GF-D8 (cell line): ENCODE data around the gene FYN.

Source experiments
- DNase-seq: peaks from one replicate; lab custom pipeline; 2025; lab: John Stamatoyannopoulos, UW

The FYN gene

DNA sequence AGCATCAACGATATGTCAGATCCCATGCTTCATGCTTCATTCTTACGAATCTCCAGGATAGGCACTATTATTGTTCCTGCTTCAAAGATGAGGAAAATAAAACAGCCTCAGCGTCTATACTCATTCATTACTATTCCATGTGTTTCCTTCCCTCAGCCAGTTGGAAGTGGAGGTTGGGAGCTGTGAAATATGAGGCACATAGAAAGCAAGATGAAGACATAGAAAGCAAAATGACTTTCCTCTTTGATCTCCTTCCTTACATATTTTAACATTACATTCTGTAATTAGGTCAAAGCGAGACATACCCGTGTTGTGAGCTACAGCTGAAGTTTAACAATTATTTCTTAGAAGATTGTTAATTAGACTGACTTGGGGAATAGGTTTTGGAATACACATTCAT lies 125.4 kb downstream of the FYN start:
- DNase-seq = no peak

DNA sequence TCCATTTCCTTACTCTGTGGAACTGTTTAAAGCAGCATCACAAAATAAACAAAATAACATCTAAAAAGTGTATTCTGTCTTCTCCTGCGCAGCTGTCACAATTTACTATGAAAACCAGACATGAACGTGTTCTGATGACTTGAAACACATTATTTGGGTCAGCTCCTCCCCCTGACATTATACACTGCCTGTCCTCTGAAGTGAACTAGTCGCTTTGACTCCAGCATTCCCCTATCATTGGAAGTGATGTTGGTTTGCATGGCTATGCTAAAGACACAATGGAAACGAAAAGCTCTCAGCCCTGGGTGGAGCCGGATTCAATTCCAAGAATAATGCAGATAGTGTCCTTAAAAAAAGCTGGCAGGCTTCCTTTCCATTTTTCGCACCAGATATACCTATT lies 125.9 kb downstream of the FYN start:
- no peak for DNase-seq

DNA sequence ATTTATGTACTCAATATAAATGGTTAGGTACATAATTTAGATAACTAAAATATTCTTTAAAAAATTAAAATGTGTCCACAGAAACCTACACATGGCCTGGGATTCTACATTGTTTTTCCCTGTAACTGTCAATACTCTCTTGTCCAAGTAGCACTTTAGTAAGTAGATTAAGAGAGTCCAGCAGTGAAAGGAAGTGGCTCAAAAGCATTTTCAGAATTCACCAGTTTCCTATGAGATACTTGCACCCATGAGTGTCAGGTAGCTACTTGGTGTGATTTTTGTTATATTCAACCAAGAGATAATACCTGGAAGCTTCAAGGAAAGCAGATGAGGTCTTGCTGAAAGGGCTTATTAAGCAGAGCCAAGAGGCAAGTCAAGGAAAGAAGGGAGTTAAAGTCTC lies 126.3 kb downstream of the FYN start:
- DNase-seq = no peak

DNA sequence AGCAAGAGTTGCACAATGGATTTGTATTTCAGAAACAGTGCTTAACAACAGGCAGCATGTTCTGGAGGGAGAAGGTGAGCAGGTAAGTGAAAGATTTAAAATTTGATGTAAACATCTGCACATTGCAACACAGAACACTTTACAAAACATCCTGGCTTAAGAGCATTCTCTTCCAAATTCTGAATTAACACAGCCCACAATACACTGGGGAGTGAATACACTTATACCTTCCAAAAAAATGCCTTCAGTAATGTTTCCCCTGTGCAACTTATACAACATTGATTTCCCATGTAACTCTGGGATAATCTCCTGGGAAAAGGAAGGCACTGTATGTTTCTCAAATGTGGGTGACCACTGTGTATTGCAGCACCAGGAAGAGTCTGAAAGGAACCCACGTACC lies 127.6 kb downstream of the FYN start:
- DNase-seq = no peak

DNA sequence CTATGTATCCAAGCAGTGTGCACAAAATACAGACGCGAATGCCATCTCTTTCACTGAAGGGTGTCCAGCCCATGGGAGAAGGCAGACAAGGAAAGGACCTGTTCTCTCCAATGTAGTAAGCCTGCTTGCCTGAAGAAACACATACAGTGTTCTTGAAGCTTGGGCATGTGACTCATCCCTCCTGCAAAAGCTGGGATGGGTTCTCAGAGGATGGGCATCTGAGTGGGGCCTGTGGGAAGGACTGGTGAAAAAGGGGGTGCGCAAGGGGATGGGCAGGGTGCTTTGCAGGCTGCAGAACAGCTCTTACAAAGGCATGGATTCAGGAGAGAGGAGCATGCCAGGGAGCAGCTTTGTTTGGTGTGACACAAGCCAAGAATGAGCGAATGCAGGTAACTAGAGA lies 128.1 kb downstream of the FYN start:
- DNase-seq = no peak

DNA sequence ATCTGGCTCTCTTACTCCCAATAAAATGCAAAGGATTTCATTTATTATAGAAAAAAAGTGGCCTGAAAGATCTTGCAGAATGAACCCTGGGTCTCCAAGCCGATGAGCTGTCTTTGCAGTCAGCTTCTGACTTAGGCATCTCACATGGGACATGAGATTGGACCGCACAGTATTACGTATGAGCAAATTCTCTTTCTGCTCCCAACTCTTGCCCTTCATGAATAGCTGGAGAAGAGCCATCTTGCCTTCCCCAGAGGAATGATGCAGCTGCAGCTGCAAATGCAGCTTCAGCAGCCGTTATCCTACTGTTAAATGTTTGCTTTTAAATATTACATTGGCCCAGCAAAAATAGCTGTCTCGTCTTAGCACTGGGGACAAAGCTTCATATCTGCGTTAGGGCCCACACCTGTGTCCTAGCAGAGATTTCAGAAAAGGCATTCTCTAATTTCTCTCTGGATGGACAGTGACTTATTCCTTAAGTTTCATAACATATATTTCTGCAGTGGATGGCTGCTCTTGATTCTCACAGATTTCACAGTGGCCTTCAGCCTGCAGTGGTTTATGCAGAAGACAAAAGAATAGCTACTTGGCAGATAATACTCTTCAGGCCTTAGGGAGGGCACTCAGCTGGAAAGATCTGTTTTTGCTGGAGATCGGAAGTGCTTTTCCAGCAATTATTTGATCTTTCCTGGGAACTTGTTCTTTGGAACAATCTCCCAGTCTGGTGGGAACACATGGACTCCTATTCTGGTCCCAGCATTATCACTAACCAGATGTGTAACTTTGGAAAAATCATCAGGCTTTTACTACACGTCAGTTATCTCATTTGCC lies 129.2 kb downstream of the FYN start:
- no peak for DNase-seq

DNA sequence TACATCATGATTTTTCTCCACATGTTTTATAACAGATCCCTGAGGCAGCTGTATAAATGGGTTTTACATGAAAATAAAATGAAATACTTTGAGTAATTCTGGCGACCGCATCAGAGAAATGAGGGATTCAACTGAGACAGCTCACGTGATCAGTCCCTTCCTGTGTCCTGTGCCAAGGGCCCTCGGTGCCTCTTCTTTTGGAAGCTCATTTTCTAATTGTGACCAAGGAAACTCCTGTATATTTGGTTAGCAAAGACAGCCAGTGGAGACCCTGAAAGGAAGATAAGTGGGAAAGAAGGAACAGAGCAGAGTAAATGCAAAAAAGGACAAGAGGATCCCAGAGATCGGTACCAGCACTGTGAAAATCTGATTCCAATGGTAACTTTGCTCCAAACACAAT lies 129.9 kb downstream of the FYN start:
- DNase-seq = no peak

DNA sequence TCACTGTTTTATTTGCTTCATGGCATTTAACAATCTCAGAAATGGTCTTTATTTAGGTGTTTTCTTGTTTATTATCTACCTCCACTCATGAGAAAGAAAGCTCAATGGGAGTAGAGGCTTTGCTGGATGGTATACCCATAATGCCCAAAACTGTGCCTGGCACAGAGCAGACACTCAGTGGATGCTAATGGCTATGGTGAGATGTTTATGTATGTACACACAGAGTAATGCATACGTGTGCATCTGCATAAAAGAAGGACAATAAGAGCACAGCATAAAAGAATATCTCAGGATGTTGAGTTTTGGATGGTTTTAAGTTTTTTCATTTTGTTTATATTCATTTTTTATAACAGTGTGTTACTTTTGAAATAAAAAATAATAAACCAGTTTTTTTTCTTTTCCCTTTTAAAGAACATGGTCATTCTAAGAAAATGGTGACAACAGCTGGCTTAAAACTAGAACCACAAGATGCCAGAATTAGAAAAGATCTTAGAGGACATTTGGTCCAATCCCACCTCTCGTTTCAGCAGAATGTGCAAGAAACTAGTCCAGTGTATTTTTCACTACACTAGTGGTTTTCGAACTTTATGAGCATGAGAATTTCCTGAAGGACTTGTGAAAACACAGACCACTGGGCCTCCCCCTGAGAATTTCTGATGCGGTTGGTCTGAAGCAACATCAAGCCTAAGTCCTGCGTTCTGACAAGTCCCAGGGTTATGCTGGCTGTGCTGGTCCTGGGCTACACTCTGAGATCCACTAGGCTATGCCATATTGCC lies 131.9 kb downstream of the FYN start:
- no peak for DNase-seq

DNA sequence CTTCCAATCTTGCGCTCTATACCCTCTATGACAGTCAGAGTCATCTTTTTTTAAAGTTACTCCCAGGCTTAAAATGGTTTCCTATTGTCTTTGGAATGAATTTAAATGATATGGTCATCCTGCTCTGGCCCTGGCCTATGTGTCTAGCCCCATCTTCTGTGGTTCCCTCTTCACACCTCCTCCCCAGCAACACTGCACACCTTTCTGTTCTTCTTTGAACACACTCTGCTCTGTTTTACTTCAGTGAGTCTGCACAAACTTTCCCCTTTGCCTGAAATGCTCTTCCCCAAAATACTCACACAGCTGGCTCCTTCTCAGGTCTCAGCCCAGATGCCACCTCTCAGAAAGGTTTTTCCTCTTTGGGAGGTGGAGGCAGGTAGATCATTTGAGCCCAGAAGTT lies 132.7 kb downstream of the FYN start:
- no peak for DNase-seq

DNA sequence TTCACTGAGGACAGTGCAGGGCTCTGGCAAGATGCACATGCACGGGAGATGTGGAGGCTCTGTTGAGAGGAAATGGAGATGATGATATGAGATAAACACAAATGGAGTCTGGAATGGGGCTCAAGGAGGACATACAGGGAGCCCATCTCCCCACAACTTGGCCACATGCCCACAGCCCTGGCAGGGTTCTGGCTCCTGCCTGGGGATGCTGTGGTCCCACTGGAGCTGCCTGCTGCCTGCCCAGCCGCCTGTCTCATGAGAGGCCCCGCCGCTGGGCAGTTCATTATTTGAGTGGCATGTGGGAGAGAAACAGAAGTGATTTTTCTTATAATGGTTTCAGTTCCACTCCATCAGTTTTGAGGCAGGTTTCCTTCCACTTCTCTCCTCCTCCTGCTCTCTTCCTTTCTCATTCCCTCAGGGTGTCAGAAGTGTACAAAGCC lies 134.0 kb downstream of the FYN start:
- DNase-seq = no peak

DNA sequence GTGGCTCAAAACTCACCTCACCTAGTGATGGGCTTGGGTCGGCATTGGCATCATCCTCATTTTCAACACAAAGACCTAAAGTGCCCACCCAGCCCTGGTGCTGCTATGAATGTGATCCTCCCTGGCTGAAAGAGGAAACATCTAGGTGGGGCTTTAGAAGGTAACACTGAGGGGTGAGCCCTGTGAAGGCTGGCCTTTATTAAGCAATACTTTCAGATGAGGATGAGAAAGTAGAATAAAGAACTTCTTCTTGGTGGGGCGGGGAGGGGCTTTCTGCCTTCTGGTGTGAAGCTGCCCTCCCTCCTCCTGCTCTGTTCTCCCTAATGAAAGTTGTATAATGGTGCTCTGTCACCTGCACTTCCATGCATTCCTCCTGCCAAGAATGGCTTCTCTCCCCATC lies 134.6 kb downstream of the FYN start:
- DNase-seq = no peak

DNA sequence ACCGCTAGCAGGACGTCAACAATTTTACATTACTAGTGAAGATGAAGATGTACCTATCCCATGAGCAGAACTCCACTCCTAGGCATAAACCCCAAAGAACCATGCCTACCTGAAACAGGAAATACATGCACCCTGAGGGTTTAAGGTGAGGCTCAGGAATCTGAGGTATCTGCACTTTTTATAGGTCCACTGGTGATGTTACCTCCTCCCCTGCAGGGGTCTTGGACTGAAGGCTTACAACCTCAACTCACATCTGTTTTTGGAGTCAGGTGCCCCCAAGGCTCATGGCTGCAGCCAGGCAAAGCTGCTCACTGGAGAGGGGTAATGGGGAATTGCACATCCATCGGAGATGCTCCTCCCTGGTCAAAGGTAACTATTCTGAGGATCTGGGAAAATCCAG lies 135.1 kb downstream of the FYN start:
- DNase-seq = no peak

DNA sequence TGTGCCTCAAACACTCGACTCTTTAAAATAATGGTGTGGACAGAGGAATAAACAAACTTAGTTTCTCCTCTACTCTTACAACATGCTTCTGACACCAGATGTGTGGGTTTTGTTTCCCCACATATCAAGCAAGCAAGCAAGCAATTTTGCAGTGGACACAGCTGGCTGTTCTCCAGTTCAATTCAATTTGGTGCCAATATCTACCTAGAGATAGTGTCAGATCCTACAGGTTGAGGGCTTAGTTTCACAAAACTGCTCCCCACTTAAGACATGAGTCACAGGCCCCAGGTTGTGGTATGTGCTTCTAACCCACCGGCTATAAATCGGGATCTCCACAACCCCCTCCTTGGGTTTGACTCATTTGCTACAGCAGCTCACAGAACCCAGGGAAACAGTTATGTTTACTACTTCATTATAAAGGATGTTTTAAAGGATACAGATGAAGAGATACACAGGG lies 136.2 kb downstream of the FYN start:
- DNase-seq = no peak

DNA sequence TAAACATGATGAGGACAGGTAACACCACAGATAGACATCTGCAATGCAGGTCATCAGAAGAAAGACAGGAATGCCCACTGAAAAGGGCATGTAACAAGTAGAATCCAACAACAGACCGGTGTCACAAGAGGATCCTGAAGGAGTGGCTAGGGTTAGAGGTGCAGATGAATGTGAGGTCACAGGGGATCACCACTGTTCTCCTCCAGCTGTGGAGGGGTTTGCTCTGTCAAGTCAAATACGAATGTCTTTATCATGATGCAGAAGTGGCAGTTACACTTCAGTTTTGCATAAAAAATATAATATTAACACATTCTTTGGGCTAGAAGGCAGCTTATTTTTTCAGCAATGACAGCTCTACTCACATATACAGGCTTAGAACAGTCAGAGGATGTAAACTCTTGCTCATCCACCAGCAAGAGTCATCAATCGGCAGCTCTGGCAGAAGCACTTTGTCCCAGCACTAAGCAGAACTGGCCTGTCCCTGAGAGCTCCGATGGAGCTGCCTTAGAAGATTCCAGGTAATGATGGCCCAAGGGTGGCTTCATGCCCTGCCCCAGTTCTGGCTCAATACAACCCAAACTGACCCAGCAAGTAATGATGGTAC lies 137.1 kb downstream of the FYN start:
- no peak for DNase-seq

DNA sequence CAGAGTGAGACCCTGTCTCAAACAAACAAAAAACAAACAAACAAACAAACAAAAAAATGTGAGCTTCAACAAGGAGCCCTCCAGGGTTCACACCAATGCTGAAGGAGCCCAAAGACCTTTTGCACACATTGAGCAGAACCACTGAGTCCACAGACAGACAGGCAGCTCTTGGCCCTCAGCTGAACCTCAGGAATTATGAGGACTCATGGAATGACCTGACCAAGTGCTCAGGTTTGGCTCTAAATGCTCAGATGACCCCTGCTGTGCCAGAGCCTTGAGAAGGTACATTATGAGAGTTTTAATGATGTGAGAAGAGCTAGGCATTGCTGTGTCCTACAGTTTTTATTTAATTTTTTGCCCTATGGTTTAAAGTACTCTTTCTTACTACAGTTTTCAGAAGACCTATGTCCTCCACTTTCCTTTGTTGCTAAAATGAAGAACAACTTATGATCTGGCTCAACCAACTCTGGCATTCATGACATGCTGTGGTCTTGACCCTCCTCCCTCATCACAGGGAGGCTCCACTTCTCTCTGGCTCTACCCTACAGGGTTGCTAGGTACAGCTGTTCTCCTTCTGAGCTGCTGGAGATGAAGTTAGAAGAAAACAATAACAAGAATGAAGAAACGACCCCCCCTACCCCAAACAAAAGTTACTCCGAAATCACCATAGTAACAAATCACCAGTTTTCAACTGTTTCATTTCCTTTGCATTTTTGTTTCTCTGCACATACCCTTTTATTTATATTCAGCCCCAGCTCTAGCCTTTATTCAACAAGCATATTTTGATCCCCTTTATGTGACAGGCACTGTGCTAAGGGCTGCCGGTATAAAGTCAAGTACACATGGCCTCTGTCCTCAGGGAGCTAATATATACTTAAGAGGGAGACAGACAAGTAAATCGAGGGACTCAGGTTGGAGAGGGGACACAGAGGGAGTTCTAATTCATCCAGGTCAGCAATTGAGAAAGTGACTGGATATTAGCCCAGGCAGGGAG lies 138.9 kb downstream of the FYN start:
- DNase-seq = no peak

DNA sequence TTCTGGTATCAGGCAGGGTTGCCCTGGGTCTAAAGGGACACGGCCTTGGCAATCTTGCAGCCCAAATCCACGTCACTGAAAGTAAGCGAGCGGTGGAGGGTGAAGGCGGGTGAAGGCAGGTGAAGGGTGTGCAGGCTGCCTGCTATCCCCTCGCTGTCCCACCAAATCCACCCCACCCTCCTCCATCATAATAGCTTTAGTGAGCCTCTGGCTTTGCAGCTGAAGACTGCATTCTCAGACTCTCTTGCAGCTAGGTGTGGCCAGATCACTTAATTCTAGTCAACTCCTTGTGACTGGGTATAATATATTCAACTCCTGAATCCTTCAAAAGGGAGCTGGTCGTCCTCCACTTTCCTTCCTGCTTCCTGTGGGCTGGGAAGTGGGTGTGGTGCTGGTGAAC lies 140.9 kb downstream of the FYN start:
- no peak for DNase-seq

DNA sequence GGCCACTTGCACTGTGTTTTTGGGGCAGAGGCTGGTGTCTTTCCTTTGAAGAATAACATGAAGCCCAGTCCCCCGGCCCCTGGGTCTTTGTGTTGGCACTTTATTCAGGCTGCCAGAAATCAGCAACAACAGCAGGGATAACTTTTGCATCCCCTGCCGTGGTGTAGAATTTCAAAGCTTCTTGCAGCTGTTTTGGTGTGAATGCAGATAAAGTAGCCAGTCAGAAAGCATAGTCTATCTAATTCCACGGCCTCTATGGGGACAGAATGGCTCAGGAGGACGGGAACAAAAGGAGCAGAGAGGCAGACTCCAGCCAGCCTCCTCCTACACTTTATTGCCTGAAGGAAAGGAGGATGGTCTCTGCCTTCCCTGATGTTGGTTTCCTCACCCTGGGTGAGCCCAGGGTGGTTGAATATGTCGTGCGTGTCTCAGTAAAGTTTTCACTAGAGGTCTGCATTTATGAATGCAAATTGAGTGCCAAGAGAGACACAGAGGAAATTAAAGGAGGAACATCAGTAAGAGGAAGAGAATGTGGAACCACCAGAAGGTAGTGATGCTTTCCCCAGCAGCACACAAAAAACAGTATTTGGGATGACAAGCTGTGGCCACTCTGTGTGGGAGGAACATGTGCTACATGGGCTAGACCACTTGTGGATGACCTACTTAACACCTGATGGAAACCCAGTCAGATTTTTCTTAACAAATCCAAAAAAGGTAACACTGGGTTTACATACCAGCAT lies 141.6 kb downstream of the FYN start:
- no peak for DNase-seq

DNA sequence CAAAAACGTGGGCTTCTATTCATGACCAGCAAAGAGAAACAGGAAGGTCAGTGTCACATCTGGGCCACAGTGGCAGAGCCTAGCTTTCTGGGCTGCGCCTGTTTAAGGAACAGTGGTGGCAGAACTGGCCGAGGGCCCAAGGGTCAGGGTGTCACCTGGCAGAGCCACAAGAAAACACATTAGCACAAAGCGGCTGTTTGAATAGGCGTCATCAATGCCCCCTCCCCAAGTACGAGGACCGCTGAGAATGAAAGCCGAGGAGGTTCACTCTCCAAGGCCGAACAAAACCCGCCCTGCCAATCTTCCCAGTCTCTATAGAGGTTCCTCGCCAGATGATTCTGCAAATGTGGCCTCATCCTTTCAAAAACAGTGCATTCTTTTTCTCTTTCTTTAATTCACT lies 142.4 kb downstream of the FYN start:
- no peak for DNase-seq

DNA sequence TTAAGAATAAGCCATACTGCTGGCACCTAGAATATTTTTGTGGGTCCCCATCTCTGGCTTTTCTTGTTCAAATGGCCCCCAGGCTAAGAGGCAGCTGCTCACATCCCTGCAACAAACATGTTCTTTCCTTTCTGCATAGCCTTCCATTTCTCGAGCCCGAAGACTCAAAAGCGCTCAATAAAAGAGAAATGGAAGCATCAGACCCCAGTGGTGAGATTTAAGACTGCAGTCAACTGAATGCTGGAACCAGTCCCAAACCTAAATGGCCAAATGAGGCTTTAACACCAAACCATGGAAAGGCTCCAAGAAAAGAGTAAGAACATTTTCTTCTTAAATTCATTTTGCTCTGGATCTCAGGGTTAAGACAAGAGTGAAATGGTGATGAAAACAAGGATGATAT lies 145.4 kb downstream of the FYN start:
- no peak for DNase-seq

DNA sequence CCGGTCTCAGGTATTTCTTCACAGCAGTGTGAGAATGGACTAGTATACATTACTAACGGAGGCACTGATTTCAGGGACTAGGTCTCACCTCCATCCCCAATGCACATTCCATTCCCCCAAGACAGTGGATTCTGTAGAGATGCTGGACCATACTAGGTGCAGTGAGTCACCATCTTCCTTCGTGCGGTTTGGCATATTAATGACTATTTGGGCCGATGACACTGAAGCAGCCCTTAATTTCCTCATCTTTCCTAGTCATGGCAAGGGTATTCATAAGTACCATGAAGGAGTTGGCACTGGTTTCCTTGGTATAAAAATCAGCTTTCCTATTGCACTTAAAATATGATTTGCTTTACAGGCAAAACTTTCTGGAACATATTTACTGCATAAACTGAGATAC lies 146.2 kb downstream of the FYN start:
- no peak for DNase-seq
